ENCODE results near the gene MCU.

The MCU gene

GRCh38 chr10:72841487-72841886 is 149.5 kb downstream of the MCU start:
- DNase-seq (ENCODE audit: low spot score): no peak

GRCh38 chr10:72842164-72842563 is 150.2 kb downstream of the MCU start:
- DNase-seq (ENCODE audit: low spot score): no peak

- DNase-seq (ENCODE audit: low spot score): no peak
Observed at GRCh38 chr10:72846238-72846637, 154.3 kb downstream of the MCU start.

- no peak for DNase-seq (ENCODE audit: low spot score)
Observed at GRCh38 chr10:72847681-72848080, 155.7 kb downstream of the MCU start.

- DNase-seq (ENCODE audit: low spot score): no peak
Observed at GRCh38 chr10:72850861-72851260, 158.9 kb downstream of the MCU start.

- DNase-seq (ENCODE audit: low spot score): no peak
Observed at GRCh38 chr10:72851509-72851908, 159.6 kb downstream of the MCU start.

- DNase-seq (ENCODE audit: low spot score): no peak
Observed at GRCh38 chr10:72852508-72852907, 160.6 kb downstream of the MCU start.

- no peak for DNase-seq (ENCODE audit: low spot score)
Observed at GRCh38 chr10:72855129-72855528, 163.2 kb downstream of the MCU start.

- DNase-seq (ENCODE audit: low spot score): no peak
Observed at GRCh38 chr10:72855790-72856189, 163.8 kb downstream of the MCU start.

GRCh38 chr10:72858067-72858466 is 166.1 kb downstream of the MCU start:
- DNase-seq (ENCODE audit: low spot score): no peak

- no peak for DNase-seq (ENCODE audit: low spot score)
Observed at GRCh38 chr10:72862957-72863356, 171.0 kb downstream of the MCU start.

GRCh38 chr10:72875250-72876055 is 183.5 kb downstream of the MCU start:
- peak; percentile 6 for DNase-seq (ENCODE audit: low spot score)

- DNase-seq (ENCODE audit: low spot score): no peak
Observed at GRCh38 chr10:72879245-72879644, 187.3 kb downstream of the MCU start.

- no peak for DNase-seq (ENCODE audit: low spot score)
Observed at GRCh38 chr10:72881291-72881690, 189.3 kb downstream of the MCU start.

- no peak for DNase-seq (ENCODE audit: low spot score)
Observed at GRCh38 chr10:72883861-72884260, 191.9 kb downstream of the MCU start.

- no peak for DNase-seq (ENCODE audit: low spot score)
Observed at GRCh38 chr10:72885953-72886352, 194.0 kb downstream of the MCU start.

- DNase-seq (ENCODE audit: low spot score): no peak
Observed at GRCh38 chr10:72886621-72887020, 194.7 kb downstream of the MCU start.

GRCh38 chr10:72887043-72887442 is 195.1 kb downstream of the MCU start:
- DNase-seq (ENCODE audit: low spot score): no peak

- DNase-seq (ENCODE audit: low spot score): no peak
Observed at GRCh38 chr10:72888151-72888638, 196.3 kb downstream of the MCU start.

- no peak for DNase-seq (ENCODE audit: low spot score)
Observed at GRCh38 chr10:72889391-72889831, 197.5 kb downstream of the MCU start.

GRCh38 chr10:72890086-72890485 is 198.1 kb downstream of the MCU start:
- no peak for DNase-seq (ENCODE audit: low spot score)

- no peak for DNase-seq (ENCODE audit: low spot score)
Observed at GRCh38 chr10:72893136-72893798, 201.3 kb downstream of the MCU start, which contains the start of gene OIT3. TSS of gene OIT3 (plus strand) at chr10:72893739. CDS start at chr10:72893799, 60 bp downstream.

All from SK-N-DZ (cell line).